ENCODE data around the gene MINDY4. TPM values are rescaled to one million over a fixed set of nuclear protein-coding genes. Genes with fewer than 3 reads are reported as not detected.

Gene MINDY4
- total RNA-seq, 3 donors from 2014 or later (not counting 1 experiment from before 2014, with no cell fraction given): 1.1 to 1.7 (median 1.1) TPM

GRCh38 chr7:30923009-30923773, 152.0 kb downstream of the MINDY4 start:
- Histone ChIP-seq H3K4me3 (ENCODE audit: low read length) (no peak overlapping the region), H3K36me3 (ENCODE audit: control insufficient read depth, insufficient read depth, low read length) (no peaks in the 10 kb centered on the region), H3K27ac (ENCODE audit: low read length) (no peak overlapping the region), H3K4me1 (ENCODE audit: control insufficient read depth, insufficient read depth, low read length) (no peaks in the 10 kb centered on the region), H3K27me3 (ENCODE audit: control insufficient read depth, insufficient read depth, low read length) (no peaks in the 10 kb centered on the region), H3K9me3 (ENCODE audit: control insufficient read depth, insufficient read depth, low read length) (no peaks in the 10 kb centered on the region)
- H3K9me3 Mint-ChIP-seq: no peaks in the 10 kb centered on the region
- TF ChIP-seq CTCF (IDR thresholded peaks at IDR 0.05): no peak
- no peaks in the 10 kb centered on the region for H3K27me3 Mint-ChIP-seq (ENCODE audit: low read depth in 2 of 2)
- ATAC-seq (no peak), DNase-seq (peak in 1 of 2 donors; percentile 13)
- H3K27ac Mint-ChIP-seq: no peak overlapping the region
- intact Hi-C loops (cut with micrococcal nuclease): no loop called here
- 96% methylated on average over 16 of the region's 19 CpGs for WGBS (ENCODE audit: insufficient coverage)
- no peaks in the 10 kb centered on the region for H3K36me3 Mint-ChIP-seq
- H3K4me3 Mint-ChIP-seq: no peak overlapping the region
- H3K4me1 Mint-ChIP-seq: no peaks in the 10 kb centered on the region

GRCh38 chr7:30923774-30924413, 152.7 kb downstream of the MINDY4 start:
- Histone ChIP-seq H3K4me3 (ENCODE audit: low read length) (no peak overlapping the region), H3K36me3 (ENCODE audit: control insufficient read depth, insufficient read depth, low read length) (no peaks in the 10 kb centered on the region), H3K4me1 (ENCODE audit: control insufficient read depth, insufficient read depth, low read length) (no peaks in the 10 kb centered on the region), H3K27ac (ENCODE audit: low read length) (no peak overlapping the region), H3K27me3 (ENCODE audit: control insufficient read depth, insufficient read depth, low read length) (no peaks in the 10 kb centered on the region), H3K9me3 (ENCODE audit: control insufficient read depth, insufficient read depth, low read length) (no peaks in the 10 kb centered on the region)
- Mint-ChIP-seq H3K27me3 (ENCODE audit: low read depth in 2 of 2) (no peaks in the 10 kb centered on the region), H3K27ac (no peak overlapping the region), H3K36me3 (no peaks in the 10 kb centered on the region), H3K4me3 (no peak overlapping the region), H3K9me3 (no peaks in the 10 kb centered on the region), H3K4me1 (no peaks in the 10 kb centered on the region)
- intact Hi-C loops (cut with micrococcal nuclease): no loop called here
- WGBS (ENCODE audit: insufficient coverage): 90% methylated on average over 13 of the region's 13 CpGs
- TF ChIP-seq CTCF (IDR thresholded peaks at IDR 0.05): no peak
- no peak for ATAC-seq
- peak in 1 of 2 donors; percentile 4 for DNase-seq

- Histone ChIP-seq H3K27me3 (ENCODE audit: control insufficient read depth, insufficient read depth, low read length) (no peaks in the 10 kb centered on the region), H3K9me3 (ENCODE audit: control insufficient read depth, insufficient read depth, low read length) (no peaks in the 10 kb centered on the region), H3K36me3 (ENCODE audit: control insufficient read depth, insufficient read depth, low read length) (no peaks in the 10 kb centered on the region), H3K27ac (ENCODE audit: low read length) (no peak overlapping the region), H3K4me3 (ENCODE audit: low read length) (no peak overlapping the region), H3K4me1 (ENCODE audit: control insufficient read depth, insufficient read depth, low read length) (no peaks in the 10 kb centered on the region)
- Mint-ChIP-seq H3K4me1 (no peaks in the 10 kb centered on the region), H3K27ac (no peak overlapping the region), H3K4me3 (no peak overlapping the region), H3K9me3 (no peaks in the 10 kb centered on the region), H3K36me3 (no peaks in the 10 kb centered on the region), H3K27me3 (ENCODE audit: low read depth in 2 of 2) (no peaks in the 10 kb centered on the region)
- intact Hi-C loops (cut with micrococcal nuclease): no loop called here
- TF ChIP-seq CTCF (IDR thresholded peaks at IDR 0.05): no peak
- DNase-seq (peak in 1 of 2 donors; percentile 3), ATAC-seq (no peak)
Observed at GRCh38 chr7:30924624-30925023, 153.4 kb downstream of the MINDY4 start.
